Hematopoietic multipotent progenitor cell treated with erythropoietin and hydrocortisone succinate and interleukin-3 and kit ligand, for 17 days (in vitro differentiated cells): ENCODE data around the gene PEAK3.

Experiments used
- DNase-seq: peaks from one replicate; pipeline ENCODE4 v3.0.0-alpha.2; 2015; ENCODE audit warnings: low spot score

PEAK3 gene

GRCh38 chr19:2270423-2271233 is 11.3 kb downstream of the PEAK3 start:
- DNase-seq: peak; percentile 80

GRCh38 chr19:2270157-2270422 is 11.9 kb downstream of the PEAK3 start:
- peak; percentile 71 for DNase-seq

GRCh38 chr19:2269244-2270156 is 12.5 kb downstream of the PEAK3 start:
- peak; percentile 98 for DNase-seq

GRCh38 chr19:2268861-2269243 is 13.1 kb downstream of the PEAK3 start:
- no peak for DNase-seq

- DNase-seq: no peak
Observed at GRCh38 chr19:2268480-2268830, 13.5 kb downstream of the PEAK3 start.

- DNase-seq: peak; percentile 93
Observed at GRCh38 chr19:2266183-2266993, 15.6 kb downstream of the PEAK3 start.

GRCh38 chr19:2261438-2262172 is 20.4 kb downstream of the PEAK3 start:
- DNase-seq: peak; percentile 76

- no peak for DNase-seq
Observed at GRCh38 chr19:2260341-2260805, 21.6 kb downstream of the PEAK3 start.

- DNase-seq: no peak
Observed at GRCh38 chr19:2259336-2259735, 22.6 kb downstream of the PEAK3 start.

GRCh38 chr19:2255982-2256685 is 25.8 kb downstream of the PEAK3 start, which contains the start of gene JSRP1:
Gene JSRP1, minus strand, starts transcription at chr19:2256417. Its CDS starts 1,103 bp downstream, at chr19:2255314.
- no peak for DNase-seq

GRCh38 chr19:2255112-2255845 is 26.7 kb downstream of the PEAK3 start:
- DNase-seq: no peak

- DNase-seq: peak; percentile 13
Observed at GRCh38 chr19:2254064-2254872, 27.7 kb downstream of the PEAK3 start.

GRCh38 chr19:2253106-2254063 is 28.6 kb downstream of the PEAK3 start:
- DNase-seq: peak; percentile 18

- DNase-seq: no peak
Observed at GRCh38 chr19:2252797-2253105, 29.2 kb downstream of the PEAK3 start.

GRCh38 chr19:2252055-2252796 is 29.7 kb downstream of the PEAK3 start:
- no peak for DNase-seq

GRCh38 chr19:2251106-2252054 is 30.6 kb downstream of the PEAK3 start:
- DNase-seq: no peak

- DNase-seq: no peak
Observed at GRCh38 chr19:2250766-2251105, 31.2 kb downstream of the PEAK3 start.
